Chondrocyte (in vitro differentiated cells): ENCODE measurements around the gene SPATA33. TPM values are rescaled to one million over a fixed set of nuclear protein-coding genes. Genes with fewer than 3 reads are reported as not detected.

Experiments
- DNase-seq: peaks from one replicate; pipeline ENCODE4 v3.0.0; 2021; ENCODE audit warnings: mixed read lengths, low spot score
- H3K27ac Mint-ChIP-seq: one replicate; pipeline ENCODE4 v1.8.0; 2021; ENCODE audit warnings: mild to moderate bottlenecking, moderate library complexity, mixed read lengths; ENCODE audit not compliant: unreplicated experiment
- H3K27me3 Mint-ChIP-seq: 2 replicates; pipeline ENCODE4 v1.8.0; 2021; ENCODE audit warnings: low read depth, mixed read lengths
- H3K36me3 Mint-ChIP-seq: 2 replicates; pipeline ENCODE4 v1.8.0; 2021; ENCODE audit warnings: low read depth, mixed read lengths
- H3K4me1 Mint-ChIP-seq: 2 replicates; pipeline ENCODE4 v1.8.0; 2021; ENCODE audit warnings: low read depth, mild to moderate bottlenecking, mixed read lengths
- H3K4me3 Mint-ChIP-seq: one replicate; pipeline ENCODE4 v1.8.0; 2021; ENCODE audit warnings: mild to moderate bottlenecking, moderate library complexity, mixed read lengths; ENCODE audit not compliant: unreplicated experiment
- H3K9me3 Mint-ChIP-seq: 2 replicates; pipeline ENCODE4 v1.8.0; 2021; ENCODE audit warnings: low read depth, mixed read lengths
- CTCF ChIP-seq: fragments of 200-600 bp; sonication (generic); IDR thresholded peaks from 2 replicates; pipeline ENCODE4 v1.5.0; 2021; ENCODE audit warnings: antibody characterized with exemption, mild to moderate bottlenecking, moderate library complexity
- long read RNA-seq: library from polyadenylated mRNA; stranded (forward); transcript quantifications from one replicate; pipeline ENCODE4 v2.0.0, GENCODE V29; 2021
- total RNA-seq: library from RNA; stranded (reverse); gene quantifications from 3 replicates; pipeline ENCODE4 v1.2.1, GENCODE V29; 2021

Gene SPATA33
- 8.8 to 12.6 TPM (median 10.3 TPM) in 3 replicates for total RNA-seq
- long read RNA-seq, transcript SPATA33-204 (2 exons, 2,368 nt), result major isoform, 5 of 9 reads
- long read RNA-seq, partial matches to known transcripts, result 0 of 9 reads
- long read RNA-seq, other reads (novel, unspliced or antisense), result 1 of 9 reads

GRCh38 chr16:89657442-89658220, at the start of gene SPATA33, which contains the start of gene CHMP1A:
TSS of gene SPATA33 (plus strand) at chr16:89657836. CDS start at chr16:89657912, 76 bp downstream.
TSS of gene CHMP1A (minus strand) at chr16:89657708. CDS start at chr16:89657588, 120 bp downstream.
- Mint-ChIP-seq H3K36me3 (peaks cover 11% of the 10 kb centered on the region), H3K9me3 (no peaks in the 10 kb centered on the region)

GRCh38 chr16:89607937-89608740, 49.5 kb upstream of the SPATA33 start:
- no peak for TF ChIP-seq CTCF
- H3K9me3 Mint-ChIP-seq, result no peaks in the 10 kb centered on the region
- no peak overlapping the region for H3K27ac Mint-ChIP-seq
- no peaks in the 10 kb centered on the region for H3K27me3 Mint-ChIP-seq
- no peak overlapping the region for H3K4me3 Mint-ChIP-seq
- no peaks in the 10 kb centered on the region for H3K36me3 Mint-ChIP-seq
- no peak for DNase-seq
- peaks cover 3% of the 10 kb centered on the region for H3K4me1 Mint-ChIP-seq

More at GRCh38 chr16:89657442-89658220, at the start of gene SPATA33, which contains the start of gene CHMP1A:
- TF ChIP-seq CTCF, result no peak
- peak; percentile 95 for DNase-seq
- Mint-ChIP-seq H3K27ac (peak within 1 kb of the TSS; percentile 78), H3K4me3 (peak within 1 kb of the TSS; percentile 87), H3K27me3 (no peaks in the 10 kb centered on the region), H3K4me1 (peaks cover 27% of the 10 kb centered on the region)

DNA sequence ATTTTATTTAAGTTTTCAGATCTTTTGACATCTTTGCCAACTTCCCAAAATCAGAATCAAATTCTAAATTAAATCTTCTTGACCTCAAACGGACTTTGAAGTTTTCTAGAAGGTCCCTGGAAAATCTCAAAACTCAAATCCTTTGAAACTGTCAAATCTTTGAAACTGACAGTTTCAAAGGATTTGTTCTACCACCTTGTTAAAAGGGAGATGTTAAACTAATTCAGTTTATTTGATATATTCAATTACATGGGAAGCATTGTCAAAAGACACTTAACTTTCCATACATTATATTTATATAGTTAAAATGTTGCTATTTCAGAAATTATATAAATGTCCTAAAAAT, 47.6 kb upstream of the SPATA33 start:
- no peaks in the 10 kb centered on the region for H3K36me3 Mint-ChIP-seq
- H3K9me3 Mint-ChIP-seq, result no peaks in the 10 kb centered on the region
- TF ChIP-seq CTCF, result no peak

DNA sequence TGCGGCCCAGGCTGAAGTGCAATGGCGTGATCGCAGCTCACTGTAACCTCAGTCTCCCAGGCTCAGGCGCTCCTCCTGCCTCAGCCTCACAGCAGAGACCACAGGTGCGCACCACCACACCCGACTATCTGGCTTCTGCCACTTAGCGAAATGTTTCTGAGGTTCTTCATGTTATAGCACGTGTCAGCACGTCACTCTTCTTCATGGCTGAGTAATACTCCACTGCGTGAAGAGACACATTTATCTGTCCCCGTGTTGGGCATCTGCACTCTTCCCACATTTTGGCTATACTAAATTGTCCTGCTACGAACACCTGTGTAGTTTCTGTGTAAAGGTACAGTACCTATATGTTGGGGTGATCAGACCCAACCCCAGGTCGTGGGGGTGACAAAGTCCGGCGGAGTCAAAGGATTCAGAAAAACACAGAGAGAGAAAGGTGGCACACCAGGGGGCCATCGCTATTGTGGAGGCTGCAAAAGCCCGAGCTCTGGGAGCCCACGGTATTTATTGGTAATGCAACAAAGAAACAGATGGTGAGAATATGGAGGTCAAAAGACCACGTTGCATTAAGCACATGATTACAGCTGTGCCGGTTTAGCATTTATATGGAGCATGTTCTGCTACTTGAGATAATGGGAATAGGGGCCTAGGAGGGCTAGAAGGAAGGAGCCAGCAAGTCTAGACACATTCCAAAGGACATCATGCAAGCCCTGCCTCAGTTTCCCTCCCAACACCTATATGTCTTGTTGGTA, 45.0 kb upstream of the SPATA33 start:
- TF ChIP-seq CTCF, result no peak
- H3K27ac Mint-ChIP-seq, result no peak overlapping the region
- H3K36me3 Mint-ChIP-seq, result no peaks in the 10 kb centered on the region
- DNase-seq, result no peak
- H3K4me1 Mint-ChIP-seq, result peaks cover 3% of the 10 kb centered on the region
- no peaks in the 10 kb centered on the region for H3K27me3 Mint-ChIP-seq
- no peak overlapping the region for H3K4me3 Mint-ChIP-seq
- H3K9me3 Mint-ChIP-seq, result no peaks in the 10 kb centered on the region

More for the DNA sequence above, 47.6 kb upstream of the SPATA33 start:
- Mint-ChIP-seq H3K27me3 (no peaks in the 10 kb centered on the region), H3K4me3 (no peak overlapping the region), H3K27ac (no peak overlapping the region), H3K4me1 (peaks cover 3% of the 10 kb centered on the region)
- no peak for DNase-seq
